SK-N-MC (cell line): ENCODE data around the gene PITPNC1.

Experiments used
- EZH2 ChIP-seq: fragments of 200-600 bp; sonication (generic); IDR thresholded peaks from one replicate; pipeline ENCODE4 v1.6.1; 2017; ENCODE audit warnings: antibody characterized with exemption
- FOXP2 ChIP-seq: optimal IDR thresholded peaks from 2 replicates; pipeline ENCODE3; 2011; ENCODE audit warnings: mild to moderate bottlenecking, moderate library complexity; ENCODE audit not compliant: insufficient read depth; ENCODE audit errors: extremely low read length, control extremely low read depth
- POLR2AphosphoS5 ChIP-seq: IDR thresholded peaks from 2 replicates; pipeline ENCODE4 v1.6.1; 2012; ENCODE audit warnings: mild to moderate bottlenecking, low read depth, low read length, borderline replicate concordance

DNA sequence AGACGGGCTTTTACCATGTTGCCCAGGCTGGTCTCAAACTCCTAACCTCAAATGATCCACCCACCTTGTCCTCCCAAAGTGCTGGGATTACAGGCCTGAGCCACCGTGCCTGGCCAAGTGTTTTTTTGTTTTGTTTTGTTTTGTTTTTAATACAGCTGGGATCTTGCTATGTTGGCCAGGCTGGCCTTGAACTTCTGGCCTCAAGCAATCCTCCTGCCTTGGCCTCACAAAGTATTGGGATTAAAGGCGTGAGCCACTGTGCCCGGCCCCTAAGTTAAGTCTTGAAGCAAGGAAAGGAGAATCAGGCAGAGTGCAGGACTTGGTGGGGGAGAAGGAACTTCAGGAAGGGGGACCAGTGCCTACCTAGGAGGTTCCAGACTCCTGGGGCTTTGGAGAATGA lies 288.9 kb downstream of the PITPNC1 start:
- TF ChIP-seq POLR2AphosphoS5: no peak
- TF ChIP-seq EZH2: no peak
- no peak for TF ChIP-seq FOXP2
